GM10248 (cell line): ENCODE measurements around the gene BUB1.

Experiments used
- CTCF ChIA-PET: fragments of 300-600 bp; sonication (Branson Sonifier 250); formaldehyde crosslinking; extraction: SDS; loops from one replicate; lab custom pipeline; 2021; ENCODE audit warnings: antibody characterized with exemption; lab: Yijun Ruan, JAX
- POLR2A ChIA-PET: fragments of 350-650 bp; sonication (Branson Sonifier 250); formaldehyde crosslinking; extraction: SDS; loops from one replicate; lab custom pipeline; 2020; ENCODE audit warnings: antibody characterized with exemption; lab: Yijun Ruan, JAX
- DNase-seq: peaks from one replicate; pipeline ENCODE4 v3.0.0; 2012; ENCODE audit errors: extremely low spot score
- TF ChIP-seq, protein P1 (sequence below): IDR thresholded peaks from 2 replicates; pipeline ENCODE4 v1.5.1; 2012; ENCODE audit warnings: mild to moderate bottlenecking, low read depth; ENCODE audit errors: extremely low read depth, missing control alignments, control extremely low read depth

Gene BUB1

DNA sequence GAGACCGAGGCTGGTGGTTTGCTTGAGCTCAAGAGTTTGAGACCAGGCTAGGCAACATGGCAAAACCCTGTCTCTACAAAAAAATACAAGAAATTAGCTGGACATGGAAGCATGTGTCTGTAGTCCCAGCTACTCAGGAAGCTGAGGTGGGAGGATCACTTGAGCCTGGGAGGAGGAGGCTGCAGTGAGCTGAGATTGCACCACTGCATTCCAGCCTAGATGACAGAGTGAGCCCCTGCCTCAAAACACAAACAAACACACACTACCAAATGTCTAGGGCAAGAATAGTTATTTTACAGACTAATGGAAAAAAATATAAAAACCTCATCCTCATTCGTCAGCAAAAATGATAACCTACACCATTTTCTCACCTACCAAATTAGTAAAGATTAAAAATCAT lies 15.3 kb downstream of the BUB1 start:
- no peak for DNase-seq
- CTCF ChIA-PET, result interaction anchor here (0.8 to 1.0 kb wide), 2 partner anchors 24 to 92 kb away, joined by 3 read pairs; no protein-coding TSS in a partner anchor
- TF ChIP-seq, protein P1, sequence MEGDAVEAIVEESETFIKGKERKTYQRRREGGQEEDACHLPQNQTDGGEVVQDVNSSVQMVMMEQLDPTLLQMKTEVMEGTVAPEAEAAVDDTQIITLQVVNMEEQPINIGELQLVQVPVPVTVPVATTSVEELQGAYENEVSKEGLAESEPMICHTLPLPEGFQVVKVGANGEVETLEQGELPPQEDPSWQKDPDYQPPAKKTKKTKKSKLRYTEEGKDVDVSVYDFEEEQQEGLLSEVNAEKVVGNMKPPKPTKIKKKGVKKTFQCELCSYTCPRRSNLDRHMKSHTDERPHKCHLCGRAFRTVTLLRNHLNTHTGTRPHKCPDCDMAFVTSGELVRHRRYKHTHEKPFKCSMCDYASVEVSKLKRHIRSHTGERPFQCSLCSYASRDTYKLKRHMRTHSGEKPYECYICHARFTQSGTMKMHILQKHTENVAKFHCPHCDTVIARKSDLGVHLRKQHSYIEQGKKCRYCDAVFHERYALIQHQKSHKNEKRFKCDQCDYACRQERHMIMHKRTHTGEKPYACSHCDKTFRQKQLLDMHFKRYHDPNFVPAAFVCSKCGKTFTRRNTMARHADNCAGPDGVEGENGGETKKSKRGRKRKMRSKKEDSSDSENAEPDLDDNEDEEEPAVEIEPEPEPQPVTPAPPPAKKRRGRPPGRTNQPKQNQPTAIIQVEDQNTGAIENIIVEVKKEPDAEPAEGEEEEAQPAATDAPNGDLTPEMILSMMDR, result no peak
- POLR2A ChIA-PET, result no interaction called here

DNA sequence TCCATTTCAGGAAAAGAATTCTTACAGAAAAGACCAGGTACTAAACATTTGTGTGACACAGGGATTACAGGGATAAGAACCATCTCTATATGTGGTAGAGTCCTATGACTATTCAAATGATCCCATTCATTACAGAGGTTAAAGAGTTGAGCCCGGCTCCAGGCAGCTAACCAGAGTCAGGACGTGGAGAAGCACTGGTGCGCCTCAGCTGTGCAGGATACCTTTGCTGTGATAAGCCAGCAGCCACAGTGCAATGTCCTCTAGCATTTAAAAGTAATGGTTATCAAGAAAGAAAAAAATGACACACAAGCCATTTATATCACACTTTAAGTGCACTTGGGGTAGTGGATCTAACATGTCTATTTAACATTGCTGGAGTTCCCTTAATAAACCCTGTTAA lies 17.3 kb downstream of the BUB1 start:
- no peak for DNase-seq
- POLR2A ChIA-PET, result no interaction called here
- CTCF ChIA-PET, result interaction anchor here (0.8 kb wide), 1 partner anchor 29 kb away, joined by 3 read pairs; no protein-coding TSS in a partner anchor
- TF ChIP-seq, protein P1, result no peak

DNA sequence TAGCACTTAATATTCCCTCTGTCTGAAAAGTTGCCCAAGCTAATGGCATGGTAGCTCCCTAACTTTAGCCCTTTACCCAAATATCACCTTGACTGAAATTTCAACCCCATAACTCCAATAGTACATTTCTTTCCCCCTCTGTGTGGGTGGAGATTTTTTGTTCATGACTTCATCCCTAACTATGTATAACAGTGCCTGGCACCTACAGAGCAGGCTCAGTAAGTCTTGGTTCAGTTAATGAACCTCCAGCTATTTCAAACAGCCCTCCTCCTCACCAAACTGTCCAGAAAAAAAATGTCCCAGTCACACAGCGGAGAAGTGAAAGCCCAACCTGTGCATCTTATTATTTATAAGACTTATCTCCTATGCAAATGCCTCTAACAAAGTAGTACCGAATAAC lies 18.6 kb downstream of the BUB1 start:
- POLR2A ChIA-PET, result no interaction called here

DNA sequence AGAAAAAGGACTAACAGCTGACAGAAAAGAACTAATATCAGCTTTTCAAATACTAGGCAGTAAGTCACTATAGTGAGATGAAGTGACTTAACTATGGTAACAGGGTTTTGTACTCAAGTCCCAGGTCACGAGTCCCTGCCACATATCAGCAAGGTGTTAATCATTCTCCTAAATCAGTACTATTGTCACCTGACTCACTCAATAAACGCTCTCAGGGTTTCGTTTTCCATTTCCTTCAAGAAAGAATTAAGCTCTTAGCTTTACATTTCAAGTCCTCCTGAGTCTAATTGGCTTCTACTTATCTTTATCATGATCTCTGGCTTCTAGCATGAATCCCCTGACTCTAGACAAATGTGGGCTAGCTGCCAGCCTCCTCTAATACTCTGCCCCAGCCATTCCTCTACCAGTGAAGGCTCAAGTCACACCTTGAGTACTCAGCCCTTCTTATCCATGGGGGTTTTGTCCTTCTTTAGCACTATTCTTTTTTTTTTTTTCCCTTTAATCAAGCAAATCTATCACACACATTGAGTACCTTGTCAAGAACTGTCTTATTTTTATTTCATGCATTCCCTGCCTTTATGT lies 20.0 kb downstream of the BUB1 start:
- TF ChIP-seq, protein P1, result no peak
- ChIA-PET CTCF (no interaction called here), POLR2A (no interaction called here)
- no peak for DNase-seq

More for the DNA sequence above, 18.6 kb downstream of the BUB1 start:
- CTCF ChIA-PET, result no interaction called here
- no peak for DNase-seq
- TF ChIP-seq, protein P1, result no peak

DNA sequence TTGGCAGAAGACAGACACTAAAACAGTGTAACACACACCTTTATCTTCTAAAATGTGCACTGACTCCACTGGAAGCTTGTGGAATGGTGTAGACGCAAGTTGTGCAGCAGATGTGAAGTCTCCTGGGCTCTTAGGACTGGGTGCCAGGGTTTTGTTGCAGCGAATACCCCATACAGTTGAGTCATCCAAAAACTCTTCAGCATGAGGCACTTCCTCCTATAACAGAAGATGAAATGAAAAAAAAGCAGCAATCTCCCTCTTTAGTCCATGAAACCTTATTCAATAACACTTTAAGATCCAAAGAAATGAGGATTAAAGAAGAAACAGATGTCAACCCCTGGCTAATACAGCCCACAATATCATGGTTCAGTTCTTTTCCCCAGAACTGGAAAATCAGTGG lies 22.2 kb downstream of the BUB1 start:
- POLR2A ChIA-PET, result no interaction called here
- TF ChIP-seq, protein P1, result no peak
- DNase-seq, result no peak
- CTCF ChIA-PET, result no interaction called here

DNA sequence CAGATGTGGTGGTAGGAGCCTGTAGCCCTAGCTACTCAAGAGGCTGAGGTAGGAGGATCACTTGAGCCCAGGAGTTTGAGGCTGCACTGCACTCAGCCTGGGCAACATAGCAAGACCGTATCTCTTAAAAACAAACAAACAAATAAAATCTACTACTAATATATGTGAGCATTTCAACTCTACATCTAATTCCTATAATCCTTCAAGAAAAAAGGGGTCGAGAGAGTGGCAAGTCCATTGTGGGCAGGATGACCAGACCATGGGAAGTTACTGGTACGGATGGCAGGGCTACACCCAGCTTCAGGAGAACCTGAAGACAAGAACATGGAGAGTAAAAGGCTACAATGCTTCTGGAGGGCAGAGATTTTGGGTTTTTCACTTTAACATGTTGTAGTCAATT lies 24.0 kb downstream of the BUB1 start:
- ChIA-PET POLR2A (no interaction called here), CTCF (no interaction called here)
- TF ChIP-seq, protein P1, result no peak
- DNase-seq, result no peak
